Loucy (cell line): ENCODE results near the gene ANKZF1.
"Not testable (repeated sequence)": the region's sequence is repeated elsewhere in the genome, so short reads cannot be mapped to it uniquely, and the experiment has no call there.

Source experiments
- H2AFZ ChIP-seq: fragments of 200-600 bp; sonication (generic); 2 replicates; pipeline ENCODE4 v1.6.0; 2016; ENCODE audit warnings: antibody characterized with exemption, mild to moderate bottlenecking, low read length, moderate library complexity
- H3F3A ChIP-seq: fragments of 200-600 bp; 2 replicates; pipeline ENCODE4 v1.6.0; 2016; ENCODE audit warnings: antibody characterized with exemption, low read depth, mild to moderate bottlenecking
- H3K27me3 ChIP-seq: fragments of 200-600 bp; sonication (generic); 2 replicates; pipeline ENCODE4 v1.6.1; 2014; ENCODE audit warnings: low read length, mild to moderate bottlenecking; ENCODE audit not compliant: insufficient read depth, poor library complexity, severe bottlenecking
- H3K36me3 ChIP-seq: fragments of 200-600 bp; sonication (generic); 2 replicates; pipeline ENCODE4 v1.6.1; 2016; ENCODE audit warnings: low read length; ENCODE audit not compliant: insufficient read depth
- H3K4me1 ChIP-seq: fragments of 200-600 bp; sonication (generic); 2 replicates; pipeline ENCODE4 v1.5.1; 2014; ENCODE audit warnings: low read length, mild to moderate bottlenecking; ENCODE audit not compliant: insufficient read depth, poor library complexity, severe bottlenecking
- H3K4me2 ChIP-seq: fragments of 200-600 bp; sonication (generic); 2 replicates; pipeline ENCODE4 v1.6.0; 2014; ENCODE audit warnings: antibody characterized with exemption, low read length, low read depth, mild to moderate bottlenecking; ENCODE audit not compliant: poor library complexity, severe bottlenecking
- H3K4me3 ChIP-seq: fragments of 200-600 bp; sonication (generic); 2 replicates; pipeline ENCODE4 v1.5.1; 2014; ENCODE audit warnings: low read length, mild to moderate bottlenecking, mixed read lengths; ENCODE audit not compliant: poor library complexity, severe bottlenecking
- H3K79me2 ChIP-seq: fragments of 200-600 bp; sonication (generic); 2 replicates; pipeline ENCODE4 v1.6.1; 2014; ENCODE audit warnings: low read length; ENCODE audit not compliant: insufficient read depth
- H3K9ac ChIP-seq: fragments of 200-600 bp; sonication (generic); 2 replicates; pipeline ENCODE4 v1.6.0; 2014; ENCODE audit warnings: mild to moderate bottlenecking, low read depth, low read length, moderate library complexity; ENCODE audit not compliant: poor library complexity, severe bottlenecking
- H3K9me2 ChIP-seq: fragments of 200-600 bp; sonication (generic); replicated peaks from 2 replicates; pipeline ENCODE4 v1.6.1; 2016; ENCODE audit warnings: low read depth, low read length, mixed read lengths
- H3K9me3 ChIP-seq: fragments of 200-600 bp; sonication (generic); 2 replicates; pipeline ENCODE4 v1.6.1; 2014; ENCODE audit warnings: mild to moderate bottlenecking, antibody characterized with exemption, low read length, low read depth; ENCODE audit not compliant: insufficient read depth
- H4K20me1 ChIP-seq: fragments of 200-600 bp; sonication (generic); 2 replicates; pipeline ENCODE4 v1.6.0; 2014; ENCODE audit warnings: antibody characterized with exemption, low read length, mild to moderate bottlenecking; ENCODE audit not compliant: insufficient read depth, poor library complexity, severe bottlenecking
- CTCF ChIP-seq: fragments of 200-600 bp; sonication (generic); conservative IDR thresholded peaks from 2 replicates; pipeline ENCODE4 v1.5.1; 2014; ENCODE audit warnings: mild to moderate bottlenecking, antibody characterized with exemption, low read length
- EZH2phosphoT487 ChIP-seq: fragments of 200-600 bp; IDR thresholded peaks from 2 replicates; pipeline ENCODE4 v1.6.1; 2018; ENCODE audit warnings: antibody characterized with exemption, mild to moderate bottlenecking, moderate library complexity, borderline replicate concordance

The ANKZF1 gene

GRCh38 chr2:219254590-219255201 lies 25.1 kb downstream of the ANKZF1 start:
- Histone ChIP-seq H3K4me2 (peak overlapping the region; percentile 85), H3K9me2 (no peaks in the 10 kb centered on the region), H3K27me3 (peaks cover 45% of the 10 kb centered on the region), H3K4me1 (peaks cover 33% of the 10 kb centered on the region), H3K36me3 (no peaks in the 10 kb centered on the region), H2AFZ (peak overlapping the region; percentile 42), H3K79me2 (no peaks in the 10 kb centered on the region), H3K9ac (no peak overlapping the region), H3K9me3 (no peaks in the 10 kb centered on the region), H3K4me3 (peak overlapping the region; percentile 73), H4K20me1 (no peaks in the 10 kb centered on the region), H3F3A (no peaks in the 10 kb centered on the region)
- TF ChIP-seq EZH2phosphoT487, result no peak
- no peak for TF ChIP-seq CTCF

GRCh38 chr2:219258942-219259341 lies 29.3 kb downstream of the ANKZF1 start:
- H4K20me1 ChIP-seq, H3K4me3 ChIP-seq, H3K79me2 ChIP-seq, H3K36me3 ChIP-seq, H3F3A ChIP-seq, H3K9ac ChIP-seq, H3K4me2 ChIP-seq, H3K9me3 ChIP-seq, H2AFZ ChIP-seq, H3K9me2 ChIP-seq: not testable (repeated sequence)
- Histone ChIP-seq H3K27me3 (peaks cover 22% of the 10 kb centered on the region), H3K4me1 (peaks cover 11% of the 10 kb centered on the region)

GRCh38 chr2:219261024-219261855 lies 31.6 kb downstream of the ANKZF1 start:
- no peaks in the 10 kb centered on the region for H3K79me2 ChIP-seq
- no peaks in the 10 kb centered on the region for H4K20me1 ChIP-seq
- no peaks in the 10 kb centered on the region for H3F3A ChIP-seq
- H3K27me3 ChIP-seq, result no peaks in the 10 kb centered on the region
- H3K9ac ChIP-seq, result no peak overlapping the region
- H3K9me2 ChIP-seq, result no peaks in the 10 kb centered on the region
- no peaks in the 10 kb centered on the region for H3K36me3 ChIP-seq
- H3K4me1 ChIP-seq, result peaks cover 4% of the 10 kb centered on the region
- TF ChIP-seq CTCF (no peak), EZH2phosphoT487 (no peak)
- H3K9me3 ChIP-seq, result no peaks in the 10 kb centered on the region
- H2AFZ ChIP-seq, result no peak overlapping the region
- H3K4me2 ChIP-seq, result no peak overlapping the region
- H3K4me3 ChIP-seq, result no peak overlapping the region
